HG03280 (cell line): ENCODE results near the gene GPX5.

Experiments
- ATAC-seq: cut with Tn5 transposase; IDR thresholded peaks from one replicate; pipeline ENCODE4 v1.9.1; 2021; ENCODE audit warnings: mild to moderate bottlenecking, moderate library complexity; ENCODE audit not compliant: unreplicated experiment

The GPX5 gene

GRCh38 chr6:28553986-28554881 lies 28.6 kb downstream of the GPX5 start:
- ATAC-seq: no peak

GRCh38 chr6:28555136-28555535 lies 29.5 kb downstream of the GPX5 start:
- no peak for ATAC-seq

- ATAC-seq: no peak
Measured at GRCh38 chr6:28558629-28559028, 32.9 kb downstream of the GPX5 start.

GRCh38 chr6:28563430-28564095 lies 37.9 kb downstream of the GPX5 start:
- ATAC-seq: no peak

GRCh38 chr6:28565823-28566526 lies 40.3 kb downstream of the GPX5 start:
- no peak for ATAC-seq

GRCh38 chr6:28566527-28567252 lies 41.0 kb downstream of the GPX5 start:
- ATAC-seq: no peak

- no peak for ATAC-seq
Measured at GRCh38 chr6:28567506-28567905, 41.8 kb downstream of the GPX5 start.

GRCh38 chr6:28568515-28569108 lies 42.9 kb downstream of the GPX5 start:
- no peak for ATAC-seq

- no peak for ATAC-seq
Measured at GRCh38 chr6:28569748-28570147, 44.1 kb downstream of the GPX5 start.

GRCh38 chr6:28580475-28580874 lies 54.8 kb downstream of the GPX5 start:
- no peak for ATAC-seq

GRCh38 chr6:28583463-28583862 lies 57.8 kb downstream of the GPX5 start:
- ATAC-seq: no peak
